Measurements from ENCODE around the gene CDC42BPA. TPM values are rescaled to one million over a fixed set of nuclear protein-coding genes. Genes with fewer than 3 reads are reported as not detected.

Gene CDC42BPA
- polyA plus RNA-seq, 4 donors, result 10.8 to 19.9 (median 13.8) TPM

DNA sequence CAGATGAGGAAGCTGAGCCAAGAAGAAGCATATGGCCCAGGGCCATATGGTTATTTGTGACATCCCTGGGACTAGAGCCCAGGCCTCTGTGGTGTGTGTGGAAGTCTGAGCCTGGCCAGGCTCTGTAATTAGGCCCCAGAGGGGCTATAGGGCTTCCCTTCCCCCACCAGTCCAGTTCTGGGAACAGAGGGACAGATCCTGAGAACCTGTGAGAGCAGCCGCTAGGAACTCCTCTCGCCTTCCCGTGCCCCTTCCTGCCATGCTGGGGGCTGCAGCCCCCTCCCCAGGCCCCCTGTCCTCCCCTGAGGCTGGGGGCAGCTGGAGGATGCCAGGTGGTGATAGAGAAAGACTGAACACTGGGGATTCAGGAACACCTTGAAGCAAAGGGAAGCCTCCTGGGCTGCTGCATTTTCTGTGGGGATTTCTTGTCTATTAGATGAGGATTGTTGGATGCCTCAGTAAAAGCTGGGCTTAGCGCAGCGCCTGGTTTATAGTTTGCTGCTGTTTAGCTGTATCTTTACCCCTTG lies 344.9 kb downstream of the CDC42BPA start:
- WGBS, 3 donors, result 79 to 95% (median 92%) methylated on average over 5 of the region's 5 CpGs
- Histone ChIP-seq H3K36me3 (ENCODE audit: control insufficient read depth in 3 of 3, insufficient read depth in 2 of 3, low read depth in 1 of 3, low read length in 3 of 3) (peaks cover 0 to 57% (median 2%) of the 10 kb centered on the region in 3 donors), H3K4me1 (ENCODE audit: control insufficient read depth in 3 of 3, insufficient read depth in 2 of 3, low read depth in 1 of 3, low read length in 2 of 3) (peaks cover 6 to 16% (median 9%) of the 10 kb centered on the region in 3 donors), H3K9me3 (ENCODE audit: control insufficient read depth in 2 of 2, insufficient read depth in 1 of 2, low read depth in 1 of 2, low read length in 1 of 2) (peaks cover 0 to 18% of the 10 kb centered on the region in 2 donors), H3K4me3 (ENCODE audit: low read depth in 1 of 3, low read length in 3 of 3) (no peak overlapping the region), H3K27me3 (ENCODE audit: control insufficient read depth in 3 of 3, insufficient read depth in 3 of 3, low read length in 3 of 3) (no peaks in the 10 kb centered on the region), H3K27ac (ENCODE audit: low read depth in 1 of 3, low read length in 2 of 3) (peak overlapping the region in 1 of 3 donors; percentile 82)
- no peak for FAIRE-seq
- no peak for DNase-seq

DNA sequence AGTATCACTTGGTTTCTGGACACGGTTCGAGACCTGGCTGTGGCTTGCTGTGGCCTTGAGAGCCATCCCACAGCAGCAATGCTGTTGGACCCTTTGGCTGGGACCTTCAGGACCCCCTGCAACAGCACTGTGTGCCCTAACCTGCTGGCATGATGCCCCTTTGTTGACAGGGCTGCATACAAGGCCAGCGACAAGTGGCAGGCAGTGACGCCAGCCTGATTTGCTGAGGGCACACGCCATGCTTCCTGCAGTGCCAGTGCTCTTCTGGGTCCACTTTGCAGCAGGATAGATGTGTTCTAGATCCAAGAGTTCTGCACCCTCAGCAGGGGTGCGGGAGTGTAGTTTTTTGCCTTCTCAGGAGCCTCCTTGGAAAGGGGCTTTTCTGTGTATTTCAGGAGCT lies 345.4 kb downstream of the CDC42BPA start:
- 93 to 96% (median 94%) methylated on average over 6 of the region's 6 CpGs for WGBS, 3 donors
- peaks cover 0 to 18% of the 10 kb centered on the region in 2 donors for H3K9me3 ChIP-seq (ENCODE audit: control insufficient read depth in 2 of 2, insufficient read depth in 1 of 2, low read depth in 1 of 2, low read length in 1 of 2)
- peaks cover 6 to 16% (median 9%) of the 10 kb centered on the region in 3 donors for H3K4me1 ChIP-seq (ENCODE audit: control insufficient read depth in 3 of 3, insufficient read depth in 2 of 3, low read depth in 1 of 3, low read length in 2 of 3)
- H3K36me3 ChIP-seq (ENCODE audit: control insufficient read depth in 3 of 3, insufficient read depth in 2 of 3, low read depth in 1 of 3, low read length in 3 of 3), result peaks cover 0 to 54% (median 2%) of the 10 kb centered on the region in 3 donors
- no peak for FAIRE-seq
- no peak for DNase-seq
- H3K4me3 ChIP-seq (ENCODE audit: low read depth in 1 of 3, low read length in 3 of 3), result no peak overlapping the region
- peak overlapping the region in 1 of 3 donors; percentile 82 for H3K27ac ChIP-seq (ENCODE audit: low read depth in 1 of 3, low read length in 2 of 3)
- no peaks in the 10 kb centered on the region for H3K27me3 ChIP-seq (ENCODE audit: control insufficient read depth in 3 of 3, insufficient read depth in 3 of 3, low read length in 3 of 3)

DNA sequence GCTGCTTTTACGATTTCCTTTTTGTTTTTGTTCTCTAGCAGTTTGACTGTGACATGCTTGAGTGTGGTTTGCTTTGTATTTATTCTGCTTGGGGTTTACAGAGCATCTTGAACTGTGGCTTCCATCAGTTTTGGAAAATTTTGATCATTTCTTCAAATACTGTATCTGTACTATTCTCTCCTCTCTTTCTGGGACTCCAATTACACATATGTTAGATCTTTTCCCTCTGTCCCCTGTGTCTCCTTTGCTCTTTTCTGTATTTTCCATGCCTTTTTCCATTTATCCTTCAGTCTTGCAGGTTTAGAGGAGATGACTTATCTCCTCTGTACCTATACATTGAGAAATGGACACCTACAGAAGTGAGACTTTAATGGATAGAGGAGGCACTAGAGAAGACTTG lies 346.5 kb downstream of the CDC42BPA start:
- WGBS, 3 donors, result 93 to 98% (median 95%) methylated on average over 1 of the region's 1 CpG
- Histone ChIP-seq H3K4me1 (ENCODE audit: control insufficient read depth in 3 of 3, insufficient read depth in 2 of 3, low read depth in 1 of 3, low read length in 2 of 3) (peaks cover 6 to 16% (median 9%) of the 10 kb centered on the region in 3 donors), H3K4me3 (ENCODE audit: low read depth in 1 of 3, low read length in 3 of 3) (no peak overlapping the region), H3K36me3 (ENCODE audit: control insufficient read depth in 3 of 3, insufficient read depth in 2 of 3, low read depth in 1 of 3, low read length in 3 of 3) (peaks cover 0 to 51% (median 2%) of the 10 kb centered on the region in 3 donors), H3K9me3 (ENCODE audit: control insufficient read depth in 2 of 2, insufficient read depth in 1 of 2, low read depth in 1 of 2, low read length in 1 of 2) (peaks cover 0 to 18% of the 10 kb centered on the region in 2 donors), H3K27ac (ENCODE audit: low read depth in 1 of 3, low read length in 2 of 3) (no peak overlapping the region), H3K27me3 (ENCODE audit: control insufficient read depth in 3 of 3, insufficient read depth in 3 of 3, low read length in 3 of 3) (no peaks in the 10 kb centered on the region)
- no peak for DNase-seq
- FAIRE-seq, result no peak

DNA sequence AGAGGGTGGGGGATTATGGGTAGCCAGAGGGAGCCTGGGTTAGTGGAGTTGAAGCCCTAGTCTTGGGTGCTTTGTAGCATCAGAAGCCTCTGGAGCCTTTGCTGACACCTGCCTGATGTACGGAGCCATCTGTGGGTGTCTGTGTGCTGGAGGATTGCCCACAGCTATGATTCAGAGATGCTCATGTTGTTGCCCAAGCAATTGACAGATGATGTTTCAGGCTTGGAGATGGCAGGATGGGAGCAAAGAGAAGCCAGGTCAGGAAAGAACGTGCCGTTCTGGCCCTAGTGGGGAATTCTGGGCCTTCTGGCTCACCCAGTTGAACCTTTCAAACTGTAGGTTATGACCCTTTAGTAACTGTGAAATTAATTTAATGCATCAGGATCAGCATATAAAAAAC lies 350.6 kb downstream of the CDC42BPA start:
- FAIRE-seq (no peak), DNase-seq (no peak)
- no peak overlapping the region for H3K4me3 ChIP-seq (ENCODE audit: low read depth in 1 of 3, low read length in 3 of 3)
- H3K4me1 ChIP-seq (ENCODE audit: control insufficient read depth in 3 of 3, insufficient read depth in 2 of 3, low read depth in 1 of 3, low read length in 2 of 3), result no peaks in the 10 kb centered on the region
- no peaks in the 10 kb centered on the region for H3K27me3 ChIP-seq (ENCODE audit: control insufficient read depth in 3 of 3, insufficient read depth in 3 of 3, low read length in 3 of 3)
- peaks cover 0 to 64% (median 9%) of the 10 kb centered on the region in 3 donors for H3K36me3 ChIP-seq (ENCODE audit: control insufficient read depth in 3 of 3, insufficient read depth in 2 of 3, low read depth in 1 of 3, low read length in 3 of 3)
- H3K9me3 ChIP-seq (ENCODE audit: control insufficient read depth in 2 of 2, insufficient read depth in 1 of 2, low read depth in 1 of 2, low read length in 1 of 2), result peaks cover 0 to 18% of the 10 kb centered on the region in 2 donors
- 83 to 92% (median 87%) methylated on average over 3 of the region's 3 CpGs for WGBS, 3 donors
- no peak overlapping the region for H3K27ac ChIP-seq (ENCODE audit: low read depth in 1 of 3, low read length in 2 of 3)

DNA sequence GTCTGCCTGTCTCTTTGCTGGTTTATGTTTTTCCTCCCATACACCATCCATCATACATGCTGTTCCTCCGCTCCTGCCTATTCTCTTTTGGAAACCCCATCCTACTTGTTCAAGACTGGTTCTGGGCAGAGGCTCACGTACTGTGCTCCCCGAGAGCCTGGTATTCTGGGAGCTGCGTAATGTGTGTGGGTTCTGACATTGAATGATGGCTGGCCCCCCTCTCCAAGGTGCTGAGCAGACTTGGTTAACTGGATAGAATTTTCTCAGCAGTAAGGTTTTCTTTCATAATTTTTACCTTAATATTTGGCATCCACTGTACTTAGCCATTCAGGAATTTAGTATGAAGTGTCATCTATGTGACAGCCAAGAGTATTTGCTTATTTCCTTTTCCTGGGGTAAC lies 351.6 kb downstream of the CDC42BPA start:
- no peak for FAIRE-seq
- peaks cover 0 to 72% (median 9%) of the 10 kb centered on the region in 3 donors for H3K36me3 ChIP-seq (ENCODE audit: control insufficient read depth in 3 of 3, insufficient read depth in 2 of 3, low read depth in 1 of 3, low read length in 3 of 3)

DNA sequence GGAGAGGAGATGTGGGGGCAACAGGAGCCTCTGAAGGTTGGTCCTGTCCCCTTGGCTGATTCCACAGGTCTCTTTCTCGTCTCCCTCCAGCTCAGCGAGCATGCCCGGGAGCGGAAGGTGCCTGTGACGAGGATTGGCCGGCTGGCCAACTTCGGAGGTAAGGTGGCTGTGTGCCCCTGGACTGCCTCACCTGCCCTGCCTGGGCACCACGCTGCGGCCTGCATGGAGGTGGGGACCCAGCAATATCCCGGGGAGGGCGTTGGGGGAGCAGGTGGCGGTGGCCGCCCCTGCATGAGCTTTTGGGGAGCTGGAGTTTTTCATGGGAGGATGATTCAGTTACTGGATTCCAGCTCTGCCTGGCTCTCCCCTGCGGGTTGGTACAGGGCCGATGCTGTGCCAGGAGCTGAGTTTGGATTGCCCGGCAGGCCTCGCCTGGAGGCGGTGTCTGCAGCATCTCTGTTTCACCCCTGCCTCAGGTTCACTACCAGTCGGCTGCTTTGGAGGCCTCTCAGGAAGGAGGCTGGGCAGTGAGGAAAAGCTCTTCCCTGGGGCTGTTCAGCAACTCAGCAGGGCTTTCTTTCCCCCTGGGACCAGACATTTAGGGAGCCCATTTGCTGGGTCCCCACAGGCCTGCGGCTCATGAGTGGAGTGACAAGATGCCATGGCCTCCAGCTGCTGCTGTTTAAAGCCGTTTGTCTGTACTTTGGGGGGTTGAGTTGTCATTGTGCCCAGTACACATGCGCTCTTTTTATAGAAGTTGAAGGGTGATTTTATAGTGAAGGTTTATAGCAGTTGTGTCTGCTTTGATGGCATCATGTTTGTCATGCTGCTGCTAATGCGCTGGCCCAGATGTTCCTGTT lies 352.5 kb downstream of the CDC42BPA start:
- 92 to 94% (median 94%) methylated on average over 23 of the region's 23 CpGs for WGBS, 3 donors
- no peaks in the 10 kb centered on the region for H3K4me1 ChIP-seq (ENCODE audit: control insufficient read depth in 3 of 3, insufficient read depth in 2 of 3, low read depth in 1 of 3, low read length in 2 of 3)
- DNase-seq (no peak), FAIRE-seq (no peak)
- H3K9me3 ChIP-seq (ENCODE audit: control insufficient read depth in 2 of 2, insufficient read depth in 1 of 2, low read depth in 1 of 2, low read length in 1 of 2), result peaks cover 0 to 8% of the 10 kb centered on the region in 2 donors
- H3K4me3 ChIP-seq (ENCODE audit: low read depth in 1 of 3, low read length in 3 of 3), result no peak overlapping the region
- no peak overlapping the region for H3K27ac ChIP-seq (ENCODE audit: low read depth in 1 of 3, low read length in 2 of 3)
- peaks cover 0 to 75% (median 9%) of the 10 kb centered on the region in 3 donors for H3K36me3 ChIP-seq (ENCODE audit: control insufficient read depth in 3 of 3, insufficient read depth in 2 of 3, low read depth in 1 of 3, low read length in 3 of 3)
- no peaks in the 10 kb centered on the region for H3K27me3 ChIP-seq (ENCODE audit: control insufficient read depth in 3 of 3, insufficient read depth in 3 of 3, low read length in 3 of 3)

More for the DNA sequence above, 351.6 kb downstream of the CDC42BPA start:
- Histone ChIP-seq H3K9me3 (ENCODE audit: control insufficient read depth in 2 of 2, insufficient read depth in 1 of 2, low read depth in 1 of 2, low read length in 1 of 2) (peaks cover 0 to 14% of the 10 kb centered on the region in 2 donors), H3K4me3 (ENCODE audit: low read depth in 1 of 3, low read length in 3 of 3) (no peak overlapping the region), H3K27ac (ENCODE audit: low read depth in 1 of 3, low read length in 2 of 3) (no peak overlapping the region), H3K4me1 (ENCODE audit: control insufficient read depth in 3 of 3, insufficient read depth in 2 of 3, low read depth in 1 of 3, low read length in 2 of 3) (no peaks in the 10 kb centered on the region), H3K27me3 (ENCODE audit: control insufficient read depth in 3 of 3, insufficient read depth in 3 of 3, low read length in 3 of 3) (no peaks in the 10 kb centered on the region)
- DNase-seq, result no peak
- 94 to 98% (median 97%) methylated on average over 4 of the region's 4 CpGs for WGBS, 3 donors

DNA sequence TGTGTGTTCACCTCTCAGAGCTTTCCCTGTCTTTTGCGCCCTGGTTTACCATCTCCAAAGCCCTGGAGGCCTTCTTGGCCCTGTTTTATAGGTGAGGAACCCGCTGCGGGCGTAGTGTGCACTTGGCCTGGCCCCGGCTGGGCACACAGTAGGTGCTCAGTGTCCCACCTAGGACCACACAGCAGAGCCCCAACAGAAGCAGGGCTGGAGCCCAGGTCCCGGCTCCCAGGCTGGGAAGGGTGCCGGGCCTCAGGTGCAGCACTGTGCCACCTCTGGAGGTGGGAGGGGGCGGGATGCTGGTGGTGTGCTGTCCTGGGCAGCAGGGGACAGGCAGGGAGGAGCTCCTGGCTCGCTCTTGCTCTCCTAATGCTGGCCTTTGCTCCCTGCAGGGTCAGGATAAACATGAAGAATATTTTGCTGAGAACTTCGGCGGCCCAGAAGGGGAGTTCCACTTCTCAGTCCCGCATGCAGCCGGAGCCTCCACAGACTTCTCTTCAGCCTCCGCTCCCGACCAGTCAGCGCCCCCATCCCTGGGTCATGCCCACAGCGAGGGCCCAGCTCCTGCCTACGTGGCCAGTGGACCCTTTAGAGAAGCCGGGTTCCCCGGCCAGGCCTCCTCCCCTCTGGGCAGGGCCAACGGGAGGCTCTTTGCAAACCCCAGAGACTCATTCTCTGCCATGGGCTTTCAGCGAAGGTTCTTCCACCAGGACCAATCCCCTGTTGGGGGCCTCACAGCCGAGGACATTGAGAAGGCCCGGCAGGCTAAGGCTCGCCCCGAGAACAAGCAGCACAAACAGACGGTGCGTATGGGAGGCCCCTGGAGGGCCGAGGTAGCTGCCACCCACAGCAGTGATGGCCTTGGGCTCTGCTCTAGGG lies 353.4 kb downstream of the CDC42BPA start:
- Histone ChIP-seq H3K27ac (ENCODE audit: low read depth in 1 of 3, low read length in 2 of 3) (no peak overlapping the region), H3K4me3 (ENCODE audit: low read depth in 1 of 3, low read length in 3 of 3) (no peak overlapping the region), H3K27me3 (ENCODE audit: control insufficient read depth in 3 of 3, insufficient read depth in 3 of 3, low read length in 3 of 3) (no peaks in the 10 kb centered on the region), H3K36me3 (ENCODE audit: control insufficient read depth in 3 of 3, insufficient read depth in 2 of 3, low read depth in 1 of 3, low read length in 3 of 3) (peaks cover 0 to 74% (median 9%) of the 10 kb centered on the region in 3 donors), H3K9me3 (ENCODE audit: control insufficient read depth in 2 of 2, insufficient read depth in 1 of 2, low read depth in 1 of 2, low read length in 1 of 2) (peaks cover 0 to 8% of the 10 kb centered on the region in 2 donors), H3K4me1 (ENCODE audit: control insufficient read depth in 3 of 3, insufficient read depth in 2 of 3, low read depth in 1 of 3, low read length in 2 of 3) (no peaks in the 10 kb centered on the region)
- FAIRE-seq (no peak), DNase-seq (no peak)
- WGBS, 3 donors, result 90 to 93% (median 91%) methylated on average over 29 of the region's 29 CpGs

DNA sequence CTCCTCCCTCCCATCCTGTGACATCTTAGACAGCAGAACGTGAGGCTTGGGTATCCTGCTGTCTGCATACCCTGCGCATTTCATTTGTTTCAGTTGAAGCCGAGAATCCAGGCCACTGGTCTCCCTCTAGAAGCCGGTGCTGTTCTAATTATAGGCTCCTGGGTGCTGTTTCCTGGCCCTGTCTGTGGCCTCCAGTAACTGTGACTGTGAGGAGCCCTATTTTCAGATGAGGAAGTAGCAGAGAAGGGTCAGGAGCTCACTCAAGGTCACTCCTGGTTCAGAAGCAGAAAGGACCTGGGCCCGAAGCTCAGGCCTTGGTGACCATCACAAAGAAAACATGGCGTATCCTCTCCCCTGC lies 354.2 kb downstream of the CDC42BPA start:
- no peaks in the 10 kb centered on the region for H3K27me3 ChIP-seq (ENCODE audit: control insufficient read depth in 3 of 3, insufficient read depth in 3 of 3, low read length in 3 of 3)
- H3K36me3 ChIP-seq (ENCODE audit: control insufficient read depth in 3 of 3, insufficient read depth in 2 of 3, low read depth in 1 of 3, low read length in 3 of 3), result peaks cover 0 to 68% (median 9%) of the 10 kb centered on the region in 3 donors
- no peak overlapping the region for H3K4me3 ChIP-seq (ENCODE audit: low read depth in 1 of 3, low read length in 3 of 3)
- no peak overlapping the region for H3K27ac ChIP-seq (ENCODE audit: low read depth in 1 of 3, low read length in 2 of 3)
- DNase-seq (no peak), FAIRE-seq (no peak)
- no peaks in the 10 kb centered on the region for H3K4me1 ChIP-seq (ENCODE audit: control insufficient read depth in 3 of 3, insufficient read depth in 2 of 3, low read depth in 1 of 3, low read length in 2 of 3)
- peaks cover 0 to 7% of the 10 kb centered on the region in 2 donors for H3K9me3 ChIP-seq (ENCODE audit: control insufficient read depth in 2 of 2, insufficient read depth in 1 of 2, low read depth in 1 of 2, low read length in 1 of 2)
- 75 to 89% (median 80%) methylated on average over 6 of the region's 6 CpGs for WGBS, 3 donors
